NCI-H128 (cell line): Measurements from ENCODE around the gene NRBP1.
A peak's percentile ranks its signal among the peaks of the same experiment; 100 is the strongest.

Source experiments
- DNase-seq: peaks from one replicate; lab custom pipeline; 2025; ENCODE audit not compliant: unreplicated experiment; lab: John Stamatoyannopoulos, UW

The NRBP1 gene

DNA sequence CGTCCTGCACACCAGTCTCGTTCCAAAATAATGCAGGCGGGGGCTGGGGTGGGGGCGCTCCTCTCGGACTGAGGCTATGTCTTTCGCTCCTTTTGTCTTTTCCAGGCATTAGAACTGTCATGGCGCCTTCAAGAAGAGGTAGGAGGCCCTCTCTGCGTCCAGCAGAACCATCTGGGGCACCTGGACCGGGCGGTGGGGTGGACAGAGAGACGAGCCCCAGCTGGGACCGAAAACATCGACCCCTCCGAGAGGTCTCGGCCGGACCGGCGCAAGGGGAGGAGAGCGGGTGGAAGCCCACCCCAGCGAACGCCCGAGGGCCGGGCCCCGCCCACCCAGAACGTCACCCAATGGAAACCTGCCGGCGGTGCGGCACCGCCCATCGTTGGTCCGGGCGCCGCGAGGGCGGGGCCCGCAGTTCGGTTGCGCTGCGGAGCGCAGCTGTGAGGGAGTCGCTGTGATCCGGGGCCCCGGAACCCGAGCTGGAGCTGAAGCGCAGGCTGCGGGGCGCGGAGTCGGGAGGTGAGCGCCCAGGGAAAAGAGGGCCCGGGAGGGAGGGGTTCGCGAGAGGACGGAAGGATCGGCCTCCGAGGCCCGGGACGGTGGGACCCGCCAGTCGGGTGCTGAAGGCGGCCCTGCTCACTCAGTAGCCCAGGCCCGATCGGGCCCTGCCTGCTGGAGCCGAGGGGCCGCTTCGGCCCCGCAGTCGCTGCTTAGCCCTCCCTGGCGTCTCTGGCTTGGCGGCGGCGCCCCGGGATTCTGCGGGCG lies at the start of gene NRBP1:
TSS of gene NRBP1 (plus strand) at position 419 of the 765 bp plus-strand sequence. CDS start 4,643 bp downstream, outside the sequence.
- DNase-seq = peak; percentile 78

DNA sequence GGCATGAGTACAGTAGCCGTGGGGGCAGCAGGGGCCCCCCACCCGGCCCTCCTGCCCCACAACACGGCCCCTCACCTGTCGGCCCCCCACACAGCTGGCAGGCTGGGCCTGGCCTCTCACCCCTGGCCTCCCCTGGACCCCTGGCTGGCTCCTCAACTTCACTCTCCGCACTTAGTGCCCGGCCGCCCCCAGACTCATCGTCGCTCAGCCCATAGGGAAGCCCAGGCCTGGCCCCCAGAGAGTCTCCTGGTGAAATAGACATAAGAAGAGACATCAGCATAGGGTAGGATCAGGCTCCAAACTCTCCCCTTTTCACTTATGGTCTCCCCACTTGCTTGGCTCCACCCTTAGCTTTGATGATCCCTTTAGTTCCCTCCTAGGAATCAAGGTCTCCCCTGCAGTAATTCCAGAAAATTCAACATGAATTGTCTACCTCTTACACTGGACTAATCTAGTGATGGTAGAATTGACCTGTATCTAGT lies 49.6 kb upstream of the NRBP1 start:
- DNase-seq = no peak

DNA sequence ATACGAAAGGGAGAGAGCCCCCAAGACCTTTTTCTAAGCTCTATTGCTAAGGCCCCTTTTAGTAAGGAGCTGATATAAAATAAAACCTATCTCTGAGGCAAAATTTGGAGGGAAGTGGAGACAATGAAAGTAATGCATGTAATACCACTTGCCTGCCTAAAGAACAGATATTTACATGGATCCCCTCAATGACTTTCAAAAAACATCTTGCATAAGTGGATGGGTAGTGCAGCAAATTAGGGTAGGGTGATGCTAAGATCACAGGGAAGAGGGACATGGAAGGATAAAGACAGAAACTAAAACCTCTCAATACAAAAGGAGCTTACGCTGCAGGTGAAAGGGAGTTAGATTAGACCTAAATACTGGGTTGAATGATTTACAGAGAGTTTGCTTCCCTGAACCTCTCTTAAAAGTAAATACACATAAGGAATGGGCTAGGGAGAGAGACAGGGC lies 49.0 kb upstream of the NRBP1 start:
- no peak for DNase-seq

DNA sequence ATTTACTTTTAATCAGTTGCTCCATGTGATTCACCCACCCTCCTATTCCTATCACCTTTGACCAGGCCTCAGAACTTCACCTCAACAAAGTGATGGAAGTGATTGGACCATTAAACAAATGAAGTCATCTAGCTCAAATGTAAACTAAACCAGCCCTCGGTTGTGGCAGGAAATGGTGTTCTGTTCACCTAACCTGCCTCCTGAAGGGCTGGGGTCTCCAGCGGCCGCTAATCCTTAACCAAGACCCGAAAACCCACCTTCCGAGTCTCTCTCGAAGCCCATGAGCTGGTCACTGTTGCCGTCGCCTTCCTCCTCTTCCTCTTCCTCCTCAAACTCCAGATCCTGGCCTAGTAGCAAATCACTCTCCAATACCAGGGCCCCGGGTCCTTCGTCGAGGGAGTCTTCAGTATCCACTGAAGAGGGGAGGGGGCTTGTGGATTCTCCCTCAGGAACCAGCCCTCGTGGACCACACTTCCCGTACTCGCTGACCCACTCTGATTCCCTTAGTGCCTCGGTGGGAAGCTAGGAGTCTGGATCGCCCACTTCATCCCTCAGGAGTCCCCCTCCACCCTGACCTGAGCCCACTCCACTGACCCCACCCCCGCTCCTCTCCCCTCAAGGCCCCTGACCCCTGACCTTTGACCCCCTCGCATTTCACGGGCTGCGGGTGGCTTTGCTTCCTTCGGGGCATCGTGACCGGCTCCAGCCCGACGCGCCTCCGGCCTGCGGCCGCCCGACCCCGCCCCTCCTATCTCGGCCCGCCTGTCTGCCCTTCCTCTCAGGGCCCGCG lies 48.4 kb upstream of the NRBP1 start:
- DNase-seq = no peak

DNA sequence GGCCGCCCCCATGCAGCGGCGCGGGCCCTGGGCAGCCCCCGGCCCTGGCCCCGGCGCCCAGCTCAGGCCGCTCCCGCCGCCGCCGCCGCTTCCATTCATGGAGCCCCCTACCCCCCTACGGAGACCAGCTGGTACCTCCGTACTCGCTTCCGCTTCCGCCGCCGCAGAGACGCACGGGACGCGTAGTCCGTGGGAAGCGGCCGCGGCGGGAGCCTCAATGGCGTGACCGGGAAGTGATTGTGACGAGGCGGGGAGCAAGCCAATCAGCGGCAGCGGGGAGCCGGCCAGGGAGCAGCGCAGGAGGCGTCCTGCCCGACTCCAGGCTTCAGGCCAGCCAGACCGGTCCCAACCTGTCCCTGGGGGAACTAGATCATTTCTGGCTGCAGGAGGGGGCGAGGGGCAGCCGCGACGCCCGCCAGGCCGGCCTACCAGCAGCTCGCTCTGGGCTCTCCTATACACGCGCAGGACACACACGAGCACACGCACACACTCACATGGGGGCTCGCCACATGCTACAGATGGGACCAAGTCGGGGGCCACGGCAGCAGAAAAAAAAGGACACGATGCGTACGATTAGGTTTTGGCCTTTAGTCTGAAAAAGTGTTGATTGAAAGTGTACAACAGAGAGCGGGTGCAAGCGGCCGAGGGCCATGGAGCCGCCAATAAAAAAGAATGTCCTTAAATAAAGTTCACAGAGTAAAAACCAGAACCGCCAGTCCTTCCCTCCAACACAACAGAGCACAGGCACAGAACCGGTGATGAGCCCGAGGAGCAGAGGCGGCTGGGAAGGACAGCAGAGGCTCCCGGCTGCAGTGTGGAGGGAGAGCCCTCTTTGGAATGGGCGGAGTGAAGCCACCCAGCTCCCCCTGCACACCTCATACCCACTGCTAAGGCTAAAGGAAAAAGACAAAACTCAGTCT lies 47.5 kb upstream of the NRBP1 start, which contains the start of gene ZNF513:
TSS of gene ZNF513 (minus strand) at position 109 of the 920 bp plus-strand sequence. CDS start 208 bp downstream, outside the sequence.
- peak; percentile 86 for DNase-seq

DNA sequence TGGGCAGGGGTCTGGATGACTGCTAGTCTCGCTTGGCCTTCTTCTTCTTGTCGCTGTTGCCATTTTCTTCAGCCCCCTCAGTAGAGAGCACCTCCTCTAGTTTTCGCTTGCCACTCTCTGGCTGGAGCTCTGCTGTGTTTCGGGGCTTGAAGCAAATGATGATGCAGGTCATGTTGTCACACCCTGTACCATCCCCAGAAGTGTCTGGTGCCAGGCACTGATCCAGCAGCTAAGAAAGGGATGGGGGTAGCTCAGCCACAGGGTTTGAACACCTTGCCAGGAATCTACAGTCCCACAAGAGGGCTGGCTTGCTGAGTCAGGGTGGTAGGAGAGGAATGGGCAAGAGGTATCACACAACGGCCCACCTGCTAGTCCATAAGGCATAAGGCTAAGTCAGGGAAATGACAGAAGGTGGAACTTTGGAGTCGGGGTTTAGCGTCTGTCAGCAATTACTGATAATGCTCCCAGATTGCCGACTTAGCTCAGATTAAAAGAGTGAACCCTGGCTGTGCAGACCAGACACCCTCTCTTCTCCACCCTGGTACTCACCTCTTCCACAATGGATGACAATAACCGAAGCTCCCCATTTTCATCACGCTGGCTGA lies 46.8 kb upstream of the NRBP1 start:
- DNase-seq = no peak

DNA sequence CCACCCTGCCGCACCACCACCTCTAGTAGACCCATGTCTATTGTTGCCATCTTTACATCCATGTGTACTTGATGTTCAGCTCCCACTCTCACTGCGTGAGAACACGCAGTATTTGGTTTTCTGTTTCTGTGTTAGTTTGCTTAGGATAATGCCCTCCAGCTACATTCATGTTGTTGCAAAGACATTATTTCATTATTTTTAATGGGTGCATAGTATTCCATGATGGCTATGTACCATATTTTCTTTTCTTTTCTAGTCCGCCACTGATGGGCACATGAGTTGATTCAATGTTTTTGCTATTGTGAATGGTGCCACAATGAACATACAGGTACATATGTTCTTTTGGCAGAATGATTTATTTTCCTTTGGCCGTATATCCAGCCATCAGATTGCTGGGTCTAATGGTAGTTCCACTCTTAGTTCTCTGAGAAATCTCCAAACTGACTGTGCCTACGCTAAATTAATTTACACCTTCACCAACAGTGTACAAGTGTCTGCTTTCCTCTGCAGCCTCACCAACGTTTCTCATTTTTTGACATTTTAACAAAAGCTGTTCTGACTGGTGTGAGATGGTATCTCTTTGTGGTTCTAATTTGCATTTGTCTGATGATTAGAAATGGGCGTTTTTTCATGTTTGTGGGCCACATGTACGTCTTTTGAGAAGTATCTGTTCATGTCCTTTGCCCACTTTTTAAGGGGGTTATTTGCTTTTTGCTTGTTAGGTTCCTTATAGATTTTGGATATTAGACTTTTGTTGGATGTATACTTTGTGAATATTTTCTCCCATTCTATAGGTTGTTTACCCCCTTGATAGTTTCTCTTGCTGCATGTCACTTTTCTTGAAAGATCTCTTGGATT lies 37.4 kb upstream of the NRBP1 start:
- no peak for DNase-seq

DNA sequence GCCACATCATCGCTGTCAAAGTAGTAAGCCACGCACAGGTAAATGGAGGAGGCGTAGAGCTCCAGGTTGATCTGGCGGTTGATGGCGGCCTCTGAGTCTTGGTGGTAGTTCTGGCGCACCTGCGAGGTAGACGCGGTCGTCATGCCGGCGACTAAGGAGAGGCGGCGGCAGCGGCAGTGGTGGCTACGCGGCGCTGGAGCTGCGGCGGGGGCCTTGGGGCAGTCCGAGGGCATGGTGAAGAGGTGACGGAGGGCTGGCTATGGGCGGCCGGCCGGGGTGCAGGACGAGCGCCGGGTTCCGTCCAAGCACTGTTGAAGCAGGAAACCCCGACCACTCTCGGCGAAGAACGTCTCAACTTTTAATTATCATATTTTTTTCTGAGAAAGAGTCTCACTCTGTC lies 35.2 kb upstream of the NRBP1 start:
- DNase-seq = no peak

DNA sequence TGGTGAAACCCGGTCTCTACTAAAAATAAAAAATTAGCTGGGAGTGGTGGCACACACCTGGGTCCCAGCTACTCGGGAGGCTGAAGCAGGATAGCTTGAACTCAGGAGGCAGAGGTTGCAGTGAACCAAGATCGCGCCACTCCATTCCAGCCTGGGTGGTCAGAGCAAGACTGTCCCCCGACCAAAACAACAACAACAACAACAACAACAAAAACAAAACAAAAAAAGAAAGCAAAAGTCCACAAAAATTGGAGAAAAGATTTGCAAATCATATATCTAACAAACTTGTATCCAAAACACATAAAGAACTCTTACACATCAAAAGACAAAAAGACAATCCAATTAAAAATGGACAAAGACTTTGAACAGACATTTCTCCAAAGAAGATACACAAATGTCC lies 29.5 kb upstream of the NRBP1 start:
- no peak for DNase-seq

DNA sequence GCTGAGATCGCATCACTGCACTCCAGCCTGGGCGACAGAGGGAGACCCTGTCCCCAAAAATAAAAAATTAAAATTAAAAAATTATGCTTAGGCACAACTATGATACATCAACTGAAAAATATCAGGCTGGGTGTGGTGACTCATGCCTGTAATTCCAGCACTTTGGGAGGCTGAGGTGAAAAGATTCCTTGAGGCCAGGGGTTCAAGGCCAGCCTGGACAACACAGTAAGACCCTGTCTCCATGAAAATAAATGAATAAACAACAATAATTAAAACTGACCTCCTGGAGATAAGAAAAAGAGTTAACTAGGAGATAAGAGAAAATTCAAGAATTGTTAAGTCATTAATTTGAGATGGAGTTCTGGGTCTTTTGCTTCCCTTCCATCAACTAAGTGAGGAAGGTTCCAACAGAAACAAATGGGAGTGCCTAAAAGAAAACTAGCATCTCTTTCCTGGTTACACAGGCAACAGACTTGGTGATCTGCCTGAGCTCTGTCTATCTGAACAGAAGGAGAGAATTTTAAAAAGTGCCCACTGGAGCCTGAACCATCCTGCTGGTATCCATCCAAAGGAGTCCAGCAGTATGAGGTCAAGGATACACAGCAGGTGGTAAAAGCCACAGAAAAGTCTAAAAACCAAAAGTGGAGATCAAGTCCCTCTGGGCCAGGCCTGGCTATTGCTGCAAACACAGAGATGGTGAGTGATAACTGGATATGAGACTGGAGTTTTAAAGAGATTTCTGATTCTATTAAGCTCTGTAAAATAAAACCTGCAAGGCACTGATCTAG lies 27.9 kb upstream of the NRBP1 start:
- DNase-seq = no peak

DNA sequence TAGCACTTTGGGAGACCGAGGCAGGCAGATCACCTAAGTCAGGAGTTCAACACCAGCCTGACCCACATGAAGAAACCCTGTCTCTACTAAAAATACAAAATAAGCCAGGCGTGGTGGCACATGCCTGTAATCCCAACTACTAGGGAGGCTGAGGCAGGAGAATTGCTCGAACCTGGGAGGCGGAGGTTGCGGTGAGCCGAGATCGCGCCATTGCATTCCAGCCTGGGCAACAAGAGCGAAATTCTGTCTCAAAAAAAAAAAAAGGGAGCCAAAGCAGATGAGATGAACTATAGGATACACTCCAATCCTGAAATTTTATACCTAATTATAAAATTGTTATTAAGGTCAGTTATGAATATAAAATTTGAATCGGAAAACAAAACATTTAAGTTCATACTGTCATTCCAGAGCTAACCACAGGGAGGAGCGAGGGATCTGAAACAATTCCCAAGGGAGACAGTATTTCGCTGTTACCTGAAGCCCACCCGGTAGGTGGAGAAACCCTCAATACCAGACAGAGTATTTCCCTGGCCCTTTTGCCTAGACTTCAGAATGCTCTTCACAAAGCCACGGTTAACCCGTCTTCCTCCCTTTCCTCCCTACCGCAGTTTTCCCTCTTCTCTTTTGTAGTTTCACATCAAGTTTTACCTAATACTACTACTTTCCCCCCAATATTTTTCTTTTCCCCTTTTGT lies 20.5 kb upstream of the NRBP1 start:
- no peak for DNase-seq

DNA sequence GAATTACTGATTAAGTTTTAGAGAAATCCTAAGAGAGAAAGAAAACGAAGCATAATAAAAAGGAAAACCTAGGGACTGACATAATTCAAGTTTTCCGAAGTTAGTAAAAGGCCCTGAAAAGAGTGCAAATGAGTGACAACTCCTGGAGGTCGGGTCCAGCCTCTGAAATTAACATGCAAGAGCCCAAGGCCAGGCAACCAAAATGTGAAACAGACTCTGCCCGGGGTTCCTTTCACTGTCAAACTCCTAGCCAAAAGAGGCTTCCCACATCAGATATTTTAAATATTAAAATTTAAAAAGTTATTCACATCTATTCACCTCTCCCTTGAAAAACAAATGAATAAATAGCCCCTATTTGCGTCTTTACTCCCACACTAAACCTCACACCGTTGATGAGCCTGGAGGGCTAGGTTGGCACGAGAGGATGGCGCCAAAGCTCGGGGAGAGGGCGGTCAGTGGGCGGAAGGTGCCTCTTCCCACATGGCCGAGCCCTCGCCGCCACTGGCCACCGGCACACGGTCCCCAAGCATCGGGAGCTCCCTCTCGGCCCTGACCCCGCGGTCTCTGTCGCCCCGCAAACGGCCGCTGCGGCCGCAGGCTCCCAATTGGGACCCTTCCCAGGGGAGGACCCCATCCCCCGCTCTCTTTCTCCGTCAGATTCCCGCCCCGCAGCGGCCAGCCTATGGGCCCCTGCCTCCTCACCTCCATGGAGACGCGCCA lies 19.7 kb upstream of the NRBP1 start:
- DNase-seq = no peak

DNA sequence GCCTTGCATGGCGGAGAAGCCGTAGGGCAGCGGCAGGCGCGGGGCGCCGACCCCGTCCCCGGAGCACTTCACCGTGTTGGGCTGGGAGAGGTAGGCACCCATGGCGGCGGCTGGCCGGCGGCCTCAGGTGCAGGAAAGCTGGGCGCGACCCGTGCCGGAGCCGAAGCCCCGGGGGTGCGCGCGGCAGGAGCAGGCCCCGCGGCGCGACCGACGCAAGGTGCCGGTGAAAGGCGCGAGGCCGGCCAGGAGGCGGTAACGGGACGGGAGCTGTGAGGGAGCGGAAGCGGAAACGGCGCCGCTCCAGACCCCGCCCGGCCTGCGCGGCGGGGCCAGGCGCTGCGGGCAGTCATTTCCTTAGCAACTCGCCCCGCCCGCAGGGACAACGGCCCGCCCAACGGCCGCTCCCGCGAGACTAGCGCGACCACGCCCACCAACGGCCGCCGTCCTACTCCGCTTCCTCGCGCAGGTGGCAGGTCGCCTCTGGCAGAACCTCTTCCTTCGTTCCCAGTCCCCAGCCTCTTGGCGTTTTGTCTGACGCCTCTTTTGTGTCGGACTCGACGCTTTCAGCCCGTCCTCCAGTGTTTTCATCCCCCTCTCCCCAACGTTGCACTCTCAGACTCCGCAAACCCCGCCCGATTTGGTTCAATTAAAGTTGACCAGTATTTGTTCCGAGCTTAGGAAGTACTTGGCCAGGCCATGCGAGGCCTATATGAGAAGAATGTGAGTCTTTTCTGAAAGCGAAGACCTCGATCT lies 18.9 kb upstream of the NRBP1 start, which contains the start of gene PPM1G:
TSS of gene PPM1G (minus strand) at position 271 of the 753 bp plus-strand sequence. CDS start at position 102, 169 bp downstream.
- DNase-seq = peak; percentile 87

DNA sequence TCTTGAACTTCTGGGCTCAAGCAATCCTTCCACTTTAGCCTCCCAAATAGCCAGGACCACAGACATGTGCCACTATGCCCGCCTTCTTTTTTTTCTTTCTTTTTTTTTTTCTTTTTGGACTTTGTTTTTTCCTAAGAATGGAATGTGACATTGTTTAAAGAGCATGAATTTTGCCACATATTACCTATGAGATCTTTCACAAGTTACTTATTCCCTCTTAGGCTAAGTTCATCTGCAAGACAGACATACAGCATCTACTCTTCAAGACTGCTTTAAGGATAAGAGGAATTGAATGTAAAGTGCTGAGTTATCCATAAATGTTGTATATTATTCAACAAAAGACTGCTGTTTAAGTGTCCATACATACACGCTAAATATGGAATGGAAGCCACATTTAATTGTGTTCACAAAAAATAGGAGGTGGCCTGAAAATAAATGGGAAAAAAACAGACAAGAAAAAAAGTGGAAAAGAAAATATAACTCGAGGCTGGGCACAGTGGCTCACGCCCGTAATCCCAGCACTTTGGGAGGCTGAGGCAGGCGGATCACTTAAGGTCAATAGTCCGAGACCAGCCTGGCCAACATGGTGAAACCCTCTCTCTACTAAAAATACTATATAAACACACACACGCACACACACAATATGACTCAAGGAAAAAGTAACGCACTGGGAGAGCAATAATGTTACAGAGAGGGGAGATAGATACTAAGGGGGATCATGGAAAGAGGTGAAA lies 15.8 kb upstream of the NRBP1 start:
- DNase-seq = no peak

DNA sequence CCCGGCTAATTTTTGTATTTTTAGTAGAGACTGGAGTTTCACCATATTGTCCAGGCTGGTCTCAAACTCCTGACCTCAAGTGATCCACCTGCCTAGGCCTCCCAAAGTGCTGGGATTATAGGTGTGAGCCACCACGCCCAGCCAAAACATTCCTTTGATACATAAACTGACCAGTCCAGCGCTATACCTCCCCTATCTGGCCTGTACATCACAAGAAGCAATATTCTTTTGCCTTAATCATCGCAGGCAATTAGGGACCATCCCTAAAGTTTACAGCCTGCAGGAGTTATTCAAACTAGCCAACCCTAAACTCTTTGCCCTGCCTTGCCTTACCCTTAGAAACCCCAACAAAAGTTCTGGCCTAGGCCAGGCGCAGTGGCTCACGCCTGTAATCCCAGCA lies 12.3 kb upstream of the NRBP1 start:
- no peak for DNase-seq

DNA sequence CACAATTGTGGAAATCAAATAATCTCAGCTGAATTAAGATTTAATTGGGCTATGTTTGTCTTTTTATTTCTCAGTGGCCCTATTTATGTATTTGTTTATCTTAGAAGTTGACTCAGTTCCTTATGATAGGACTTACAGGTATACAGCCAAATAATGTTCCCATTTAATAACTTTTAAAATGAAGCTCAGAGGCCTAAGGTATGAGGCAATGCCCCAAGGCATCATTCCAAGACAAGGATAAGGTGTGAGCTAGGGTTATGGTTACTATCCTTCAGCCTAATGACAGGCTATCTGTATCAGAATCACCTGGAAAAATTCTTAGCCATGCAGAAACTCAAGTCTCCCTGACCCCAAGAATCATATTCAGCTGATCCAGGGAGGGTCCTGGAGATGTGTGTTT lies 7.4 kb upstream of the NRBP1 start:
- DNase-seq = no peak
